HEK293 (cell line): ENCODE results near the gene NAXE.

Experiments used
- CTCF ChIA-PET: fragments of 350-600 bp; formaldehyde crosslinking; extraction: SDS; loops from one replicate; lab custom pipeline; 2021; ENCODE audit warnings: antibody characterized with exemption; lab: Yijun Ruan, JAX
- POLR2A ChIA-PET: fragments of 300-600 bp; formaldehyde crosslinking; extraction: SDS; loops from one replicate; lab custom pipeline; 2020; ENCODE audit warnings: antibody characterized with exemption, inconsistent platforms; lab: Yijun Ruan, JAX
- H3K27ac ChIP-seq: fragments of 200-500 bp; sonication (Bioruptor generic); 2 replicates; pipeline ENCODE4 v1.5.1; 2014; ENCODE audit warnings: low read depth, low read length, control low read depth, inconsistent platforms; ENCODE audit errors: extremely low read depth
- H3K36me3 ChIP-seq, 2 experiments: fragments of 200-500 bp in 1 of 2; sonication (Bioruptor generic) in 1 of 2; 1 replicate in 1 of 2; 2 replicates in 1 of 2; pipeline ENCODE4 v1.5.1; 2014 to 2017; ENCODE audit warnings: inconsistent platforms in 2 of 2, low read length in 2 of 2; ENCODE audit not compliant: control insufficient read depth in 2 of 2, insufficient read depth in 1 of 2
- H3K4me1 ChIP-seq: fragments of 200-500 bp; sonication (Bioruptor generic); 2 replicates; pipeline ENCODE4 v1.5.1; 2014; ENCODE audit warnings: mild to moderate bottlenecking, low read length, inconsistent platforms; ENCODE audit not compliant: control insufficient read depth, insufficient read depth
- H3K4me3 ChIP-seq: 2 replicates; pipeline ENCODE4 v1.5.1; 2011; ENCODE audit warnings: low read depth, mild to moderate bottlenecking, control low read depth, low read length, moderate library complexity
- H3K9me3 ChIP-seq: fragments of 200-500 bp; sonication (Bioruptor generic); 2 replicates; pipeline ENCODE4 v1.5.1; 2014; ENCODE audit warnings: low read depth, low read length, inconsistent platforms; ENCODE audit not compliant: control insufficient read depth, insufficient read depth
- AEBP2 ChIP-seq: fragments of 450-650 bp; formaldehyde crosslinking; IDR thresholded peaks from 2 replicates; pipeline ENCODE4 v1.5.1; 2016; ENCODE audit warnings: missing biosample characterization, missing genetic modification characterization, borderline replicate concordance
- BCL11B ChIP-seq: fragments of 450-650 bp; formaldehyde crosslinking; IDR thresholded peaks from 2 replicates; pipeline ENCODE4 v1.5.1; 2016; ENCODE audit warnings: low read depth, missing biosample characterization, missing genetic modification characterization
- HOXA7 ChIP-seq: sonication (generic); formaldehyde crosslinking; IDR thresholded peaks from 2 replicates; pipeline ENCODE4 v1.8.1; 2022; ENCODE audit warnings: missing genetic modification reagents, borderline replicate concordance
- KLF9 ChIP-seq: fragments of 450-650 bp; formaldehyde crosslinking; IDR thresholded peaks from 2 replicates; pipeline ENCODE4 v1.5.1; 2016; ENCODE audit warnings: missing biosample characterization, missing genetic modification characterization, low read depth
- MEIS1 ChIP-seq: sonication (generic); formaldehyde crosslinking; IDR thresholded peaks from 2 replicates; pipeline ENCODE4 v1.8.1; 2022; ENCODE audit warnings: missing genetic modification reagents, mild to moderate bottlenecking, borderline replicate concordance
- TRIM28 ChIP-seq: IDR thresholded peaks from 2 replicates; pipeline ENCODE4 v1.6.1; 2011; ENCODE audit warnings: low read length, control low read depth, borderline replicate concordance
- WT1 ChIP-seq: fragments of 450-650 bp; formaldehyde crosslinking; IDR thresholded peaks from 2 replicates; pipeline ENCODE4 v1.5.1; 2016; ENCODE audit warnings: missing biosample characterization, missing genetic modification characterization
- YY2 ChIP-seq: fragments of 450-650 bp; formaldehyde crosslinking; IDR thresholded peaks from 2 replicates; pipeline ENCODE4 v1.5.1; 2016; ENCODE audit warnings: missing biosample characterization, missing genetic modification characterization
- ZNF23 ChIP-seq: fragments of 450-650 bp; formaldehyde crosslinking; IDR thresholded peaks from 2 replicates; pipeline ENCODE4 v1.5.1; 2016; ENCODE audit warnings: missing biosample characterization, missing genetic modification characterization, borderline replicate concordance
- ZNF324 ChIP-seq: fragments of 450-650 bp; formaldehyde crosslinking; IDR thresholded peaks from 2 replicates; pipeline ENCODE4 v1.5.1; 2016; ENCODE audit warnings: missing biosample characterization, missing genetic modification characterization
- ZNF341 ChIP-seq: fragments of 450-650 bp; formaldehyde crosslinking; IDR thresholded peaks from 2 replicates; pipeline ENCODE4; 2016; ENCODE audit warnings: low read depth, missing biosample characterization, missing genetic modification characterization
- ZNF449 ChIP-seq: fragments of 450-650 bp; formaldehyde crosslinking; IDR thresholded peaks from 2 replicates; pipeline ENCODE4 v1.5.1; 2017; ENCODE audit warnings: missing biosample characterization, mild to moderate bottlenecking, missing genetic modification characterization, moderate library complexity
- ZNF513 ChIP-seq: fragments of 450-650 bp; IDR thresholded peaks from 2 replicates; pipeline ENCODE4 v1.5.1; 2018; ENCODE audit warnings: missing biosample characterization, missing genetic modification characterization
- ZNF549 ChIP-seq: fragments of 450-650 bp; IDR thresholded peaks from 2 replicates; pipeline ENCODE4 v1.5.1; 2018; ENCODE audit warnings: missing biosample characterization, missing genetic modification characterization, mild to moderate bottlenecking, inconsistent platforms, moderate library complexity
- ZNF555 ChIP-seq: fragments of 450-650 bp; formaldehyde crosslinking; conservative IDR thresholded peaks from 2 replicates; pipeline ENCODE4 v1.5.1; 2017; ENCODE audit warnings: missing biosample characterization, mild to moderate bottlenecking, missing genetic modification characterization, inconsistent platforms
- ZNF571 ChIP-seq: fragments of 450-650 bp; formaldehyde crosslinking; IDR thresholded peaks from 2 replicates; pipeline ENCODE4 v1.5.0; 2017; ENCODE audit warnings: missing biosample characterization, missing genetic modification characterization
- ZNF600 ChIP-seq: fragments of 450-650 bp; formaldehyde crosslinking; IDR thresholded peaks from 2 replicates; pipeline ENCODE4 v1.5.1; 2016; ENCODE audit warnings: missing biosample characterization, missing genetic modification characterization
- ZNF629 ChIP-seq: fragments of 450-650 bp; formaldehyde crosslinking; IDR thresholded peaks from 2 replicates; pipeline ENCODE4 v1.5.1; 2017; ENCODE audit warnings: missing biosample characterization, missing genetic modification characterization
- ZNF639 ChIP-seq: fragments of 450-650 bp; formaldehyde crosslinking; IDR thresholded peaks from 2 replicates; pipeline ENCODE4 v1.5.1; 2016; ENCODE audit warnings: missing biosample characterization, missing genetic modification characterization
- ZNF658 ChIP-seq: fragments of 450-650 bp; formaldehyde crosslinking; IDR thresholded peaks from 2 replicates; pipeline ENCODE4; 2016; ENCODE audit warnings: missing biosample characterization, missing genetic modification characterization
- TF ChIP-seq, protein P1 (sequence below): fragments of 450-650 bp; formaldehyde crosslinking; IDR thresholded peaks from 2 replicates; pipeline ENCODE4 v1.5.1; 2017; ENCODE audit warnings: missing biosample characterization, missing genetic modification characterization
- TF ChIP-seq, protein P2 (sequence below): fragments of 450-650 bp; formaldehyde crosslinking; IDR thresholded peaks from 2 replicates; pipeline ENCODE4 v1.5.1; 2016; ENCODE audit warnings: missing biosample characterization, missing genetic modification characterization

Gene NAXE

DNA sequence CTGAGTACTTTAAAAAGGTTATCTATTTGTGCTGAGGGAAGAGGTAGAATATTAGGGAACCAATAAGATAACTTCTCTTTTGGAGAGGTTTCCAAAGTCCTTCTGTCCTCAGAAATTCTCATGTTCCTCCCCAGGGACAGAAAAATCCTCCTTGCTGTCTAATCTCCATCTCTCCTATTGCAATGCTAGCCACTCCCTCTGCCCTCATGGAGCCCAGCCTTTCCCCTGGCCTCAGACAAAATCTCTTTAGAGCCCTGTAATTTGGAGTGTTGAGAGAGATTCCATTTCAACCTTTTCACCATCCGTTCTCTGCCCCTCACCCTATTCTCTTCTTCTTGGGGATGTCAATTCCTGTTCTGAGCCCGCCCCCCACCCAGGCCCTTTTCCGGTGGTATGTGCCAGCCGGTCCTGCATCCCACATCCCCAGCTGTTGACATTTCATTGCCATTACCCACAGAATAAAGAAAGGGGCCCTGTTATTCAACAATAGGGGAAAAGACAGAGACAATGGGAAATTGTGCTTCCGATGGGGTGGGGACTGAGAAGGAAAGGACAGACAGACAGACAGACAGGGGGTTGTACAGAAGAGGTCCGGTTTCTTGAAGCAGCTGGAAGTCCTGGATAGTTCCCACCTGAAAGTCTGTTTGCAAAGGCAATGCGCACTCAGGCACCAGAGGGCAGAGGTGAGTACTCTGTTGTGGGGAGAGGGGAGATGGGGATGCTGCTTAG lies 27.4 kb downstream of the NAXE start, which contains the start of gene HAPLN2 (continued):
- TF ChIP-seq, protein P1, sequence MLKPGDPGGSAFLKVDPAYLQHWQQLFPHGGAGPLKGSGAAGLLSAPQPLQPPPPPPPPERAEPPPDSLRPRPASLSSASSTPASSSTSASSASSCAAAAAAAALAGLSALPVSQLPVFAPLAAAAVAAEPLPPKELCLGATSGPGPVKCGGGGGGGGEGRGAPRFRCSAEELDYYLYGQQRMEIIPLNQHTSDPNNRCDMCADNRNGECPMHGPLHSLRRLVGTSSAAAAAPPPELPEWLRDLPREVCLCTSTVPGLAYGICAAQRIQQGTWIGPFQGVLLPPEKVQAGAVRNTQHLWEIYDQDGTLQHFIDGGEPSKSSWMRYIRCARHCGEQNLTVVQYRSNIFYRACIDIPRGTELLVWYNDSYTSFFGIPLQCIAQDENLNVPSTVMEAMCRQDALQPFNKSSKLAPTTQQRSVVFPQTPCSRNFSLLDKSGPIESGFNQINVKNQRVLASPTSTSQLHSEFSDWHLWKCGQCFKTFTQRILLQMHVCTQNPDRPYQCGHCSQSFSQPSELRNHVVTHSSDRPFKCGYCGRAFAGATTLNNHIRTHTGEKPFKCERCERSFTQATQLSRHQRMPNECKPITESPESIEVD (tag by site-specific recombination): no peak
- TF ChIP-seq ZNF571 (tag by site-specific recombination): no peak
- TF ChIP-seq HOXA7 (CRISPR knock-in tag): no peak
- TF ChIP-seq TRIM28: no peak
- no peak for TF ChIP-seq ZNF658
- no peak for TF ChIP-seq YY2
- peak; percentile 50; the same call in 1 of the 2 replicates for TF ChIP-seq ZNF341 (tag by site-specific recombination)
- no peak for TF ChIP-seq ZNF555 (tag by site-specific recombination)
- TF ChIP-seq MEIS1 (CRISPR knock-in tag): no peak

DNA sequence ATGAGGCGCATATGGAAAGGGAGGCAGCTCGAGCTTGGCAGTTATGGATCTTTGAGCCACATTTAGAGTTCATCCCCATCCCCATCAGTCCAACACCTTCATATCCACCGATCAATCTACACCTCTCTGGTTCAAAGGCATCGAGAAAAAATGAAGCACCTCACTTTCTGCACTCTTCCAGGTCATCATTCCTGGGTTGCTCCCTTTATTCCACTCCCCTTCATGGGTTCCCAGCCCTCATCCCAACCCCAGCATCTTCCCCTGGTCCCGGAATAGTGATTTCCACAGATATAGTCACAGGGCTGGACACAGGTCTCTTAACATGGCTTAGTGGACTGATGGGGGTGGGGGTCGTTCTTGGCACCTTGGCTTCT lies 28.0 kb downstream of the NAXE start:
- CTCF ChIA-PET: interaction anchor here (0.5 to 4.7 kb wide), 35 partner anchors 8 to 1209 kb away, joined by 3 to 45 read pairs (median 4); partner anchors contain the start of genes CRABP2, GPATCH4, NAXE and NES
- Histone ChIP-seq H3K9me3 (no peaks in the 10 kb centered on the region), H3K4me1 (peaks cover 5% of the 10 kb centered on the region), H3K4me3 (no peak overlapping the region), H3K27ac (no peak overlapping the region)
- TF ChIP-seq WT1: no peak
- 0 out of 2 replicates have a peak, but pooled peaks have one; percentile 19 for TF ChIP-seq ZNF571 (tag by site-specific recombination)
- TF ChIP-seq ZNF549: no peak
- no peak for TF ChIP-seq AEBP2 (tag by site-specific recombination)
- no peak for TF ChIP-seq ZNF513 (tag by site-specific recombination)
- TF ChIP-seq ZNF629: no peak
- no peak for TF ChIP-seq ZNF449
- no peak for TF ChIP-seq ZNF324
- no peak for TF ChIP-seq ZNF23
- no peak for TF ChIP-seq TRIM28
- TF ChIP-seq ZNF600 (tag by site-specific recombination): 0 out of 2 replicates have a peak, but pooled peaks have one; percentile 3
- TF ChIP-seq, protein P2, sequence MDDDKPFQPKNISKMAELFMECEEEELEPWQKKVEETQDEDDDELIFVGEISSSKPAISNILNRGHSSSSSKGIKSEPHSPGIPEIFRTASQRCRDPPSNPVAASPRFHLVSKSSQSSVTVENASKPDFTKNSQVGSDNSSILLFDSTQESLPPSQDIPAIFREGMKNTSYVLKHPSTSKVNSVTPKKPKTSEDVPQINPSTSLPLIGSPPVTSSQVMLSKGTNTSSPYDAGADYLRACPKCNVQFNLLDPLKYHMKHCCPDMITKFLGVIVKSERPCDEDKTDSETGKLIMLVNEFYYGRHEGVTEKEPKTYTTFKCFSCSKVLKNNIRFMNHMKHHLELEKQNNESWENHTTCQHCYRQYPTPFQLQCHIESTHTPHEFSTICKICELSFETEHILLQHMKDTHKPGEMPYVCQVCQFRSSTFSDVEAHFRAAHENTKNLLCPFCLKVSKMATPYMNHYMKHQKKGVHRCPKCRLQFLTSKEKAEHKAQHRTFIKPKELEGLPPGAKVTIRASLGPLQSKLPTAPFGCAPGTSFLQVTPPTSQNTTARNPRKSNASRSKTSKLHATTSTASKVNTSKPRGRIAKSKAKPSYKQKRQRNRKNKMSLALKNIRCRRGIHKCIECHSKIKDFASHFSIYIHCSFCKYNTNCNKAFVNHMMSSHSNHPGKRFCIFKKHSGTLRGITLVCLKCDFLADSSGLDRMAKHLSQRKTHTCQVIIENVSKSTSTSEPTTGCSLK: no peak
- TF ChIP-seq KLF9 (tag by site-specific recombination): no peak
- no peak for TF ChIP-seq BCL11B (tag by site-specific recombination)
- TF ChIP-seq ZNF639: no peak
- TF ChIP-seq, all 188 proteins: peak for 2
- no peaks in the 10 kb centered on the region for H3K36me3 ChIP-seq
- POLR2A ChIA-PET: interaction anchor here (1.3 kb wide), 1 partner anchor 109 kb away, joined by 6 read pairs; the partner anchor contains the start of genes ISG20L2 and METTL25B
